Raji (cell line): ENCODE data around the gene GBP1.

Experiments used
- POLR2A ChIP-seq: IDR thresholded peaks from 2 replicates; pipeline ENCODE4 v1.6.1; 2011; ENCODE audit warnings: low read depth, low read length, control low read depth; ENCODE audit not compliant: insufficient read depth

GBP1 gene

DNA sequence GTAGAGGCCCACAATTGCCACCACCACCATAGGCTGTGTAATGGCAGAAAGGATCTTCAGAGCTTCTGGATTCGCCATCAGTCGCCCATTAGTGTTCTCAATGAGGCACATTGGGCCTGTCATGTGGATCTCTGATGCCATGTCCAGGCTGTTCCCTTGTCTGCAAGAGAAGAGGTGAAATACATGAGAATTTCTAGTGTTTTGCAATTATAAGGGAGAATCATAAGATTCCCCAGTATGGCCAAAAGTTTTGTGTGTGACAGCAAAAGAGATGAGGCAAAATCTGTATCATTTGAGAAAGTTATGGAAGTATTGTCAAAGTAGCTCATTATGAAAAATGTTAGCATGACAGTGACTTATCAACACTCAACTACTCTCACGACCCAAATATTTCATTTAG is 1.9 kb downstream of the GBP1 start:
- no peak for TF ChIP-seq POLR2A

DNA sequence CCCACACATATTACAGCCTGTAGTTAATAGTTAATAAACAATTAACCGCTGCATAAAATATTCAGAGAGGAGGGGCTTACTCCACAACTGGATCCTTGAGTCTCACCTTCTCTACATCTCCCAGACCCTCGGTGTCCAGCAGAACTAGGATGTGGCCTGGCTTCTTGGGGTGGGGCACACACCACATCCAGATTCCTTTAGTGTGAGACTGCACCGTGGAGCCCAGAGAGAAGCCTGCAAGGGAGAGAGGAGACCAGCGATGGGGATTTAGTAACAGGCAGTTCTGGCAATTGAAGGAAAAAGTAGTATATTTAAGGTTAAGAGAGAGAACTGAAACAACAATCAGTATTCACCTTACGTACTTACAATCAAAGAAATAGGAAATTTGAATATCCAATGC is 4.9 kb downstream of the GBP1 start:
- no peak for TF ChIP-seq POLR2A

DNA sequence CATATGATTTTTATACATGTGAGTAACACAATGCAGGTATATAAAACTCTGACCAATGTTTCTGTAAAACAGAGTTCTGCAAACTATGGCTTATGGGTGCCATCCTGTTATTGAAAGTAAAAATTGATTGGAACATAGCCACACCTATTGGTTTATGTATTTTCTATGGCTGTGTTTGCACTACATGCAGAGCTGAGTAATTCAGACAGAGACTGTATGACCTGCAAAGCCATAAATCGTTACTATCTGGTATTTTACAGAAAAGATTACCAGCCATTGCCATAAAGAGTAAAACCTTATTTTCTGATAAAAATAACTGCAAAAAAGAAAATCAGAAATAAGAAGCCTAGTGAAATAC is 13.1 kb downstream of the GBP1 start:
- TF ChIP-seq POLR2A: no peak

DNA sequence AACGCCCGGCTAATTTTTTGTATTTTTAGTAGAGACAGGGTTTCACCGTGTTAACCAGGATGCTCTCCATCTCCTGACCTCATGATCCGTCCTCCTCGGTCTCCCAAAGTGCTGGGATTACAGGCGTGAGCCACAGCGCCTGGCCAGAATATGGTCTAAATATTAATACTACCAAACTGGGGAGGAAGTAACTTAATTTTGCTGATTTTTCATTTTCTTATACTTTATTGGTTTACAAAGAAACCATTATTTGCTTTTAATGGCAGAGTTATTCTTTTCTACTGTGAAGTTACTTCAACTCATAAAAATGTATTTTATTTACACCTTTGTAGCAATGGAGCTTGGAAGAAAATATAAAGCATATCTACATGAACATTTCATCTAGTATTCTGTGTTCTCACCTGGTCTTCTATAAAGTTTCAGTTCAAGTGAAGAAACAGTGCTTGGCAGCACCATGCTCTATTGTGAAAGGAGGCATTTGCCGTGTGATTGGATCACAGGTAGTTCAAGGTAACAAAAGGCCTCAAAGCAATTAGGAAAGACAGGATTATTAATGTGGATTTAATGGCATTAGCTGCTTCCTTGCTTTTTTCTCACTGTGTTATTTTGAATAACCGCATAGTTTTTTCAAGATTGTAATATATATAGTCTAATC is 13.6 kb downstream of the GBP1 start:
- TF ChIP-seq POLR2A: no peak

DNA sequence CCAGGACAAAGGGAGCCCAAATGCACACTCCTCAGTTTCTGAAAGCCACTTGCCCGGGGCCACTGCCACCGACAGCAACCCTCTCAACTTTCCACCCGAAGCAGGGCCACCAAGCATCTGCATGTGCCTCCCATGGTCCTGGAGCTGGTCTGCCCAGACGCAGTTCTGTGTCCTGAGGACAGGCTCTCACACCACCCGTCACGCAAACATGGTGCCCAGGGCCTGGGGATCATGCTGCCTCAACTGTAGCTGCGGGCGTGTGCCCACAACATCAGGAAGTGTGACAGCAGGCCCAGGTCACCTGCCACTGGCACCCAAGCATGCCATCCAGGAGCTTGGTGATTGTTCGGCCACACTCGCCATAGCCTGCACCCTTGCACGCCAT is 14.4 kb downstream of the GBP1 start:
- TF ChIP-seq POLR2A: no peak

DNA sequence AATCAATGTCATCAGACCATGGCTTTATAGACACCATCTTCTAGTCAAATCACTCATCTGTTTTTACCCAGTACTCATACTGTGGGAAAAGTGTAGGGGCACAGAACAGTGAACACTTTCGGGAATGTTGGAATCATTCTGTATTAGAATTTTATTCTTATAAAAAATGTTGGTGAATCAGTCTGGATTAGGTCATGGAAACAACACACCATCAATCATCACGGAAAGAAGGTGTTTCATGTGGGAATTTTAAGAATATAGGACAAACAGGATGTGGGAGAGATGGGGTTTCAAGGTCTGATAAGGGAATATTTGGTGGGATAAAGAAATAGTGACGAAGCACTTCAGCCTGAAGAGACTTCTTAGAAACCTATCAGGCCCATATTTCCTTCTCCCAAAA is 17.3 kb downstream of the GBP1 start:
- TF ChIP-seq POLR2A: no peak

DNA sequence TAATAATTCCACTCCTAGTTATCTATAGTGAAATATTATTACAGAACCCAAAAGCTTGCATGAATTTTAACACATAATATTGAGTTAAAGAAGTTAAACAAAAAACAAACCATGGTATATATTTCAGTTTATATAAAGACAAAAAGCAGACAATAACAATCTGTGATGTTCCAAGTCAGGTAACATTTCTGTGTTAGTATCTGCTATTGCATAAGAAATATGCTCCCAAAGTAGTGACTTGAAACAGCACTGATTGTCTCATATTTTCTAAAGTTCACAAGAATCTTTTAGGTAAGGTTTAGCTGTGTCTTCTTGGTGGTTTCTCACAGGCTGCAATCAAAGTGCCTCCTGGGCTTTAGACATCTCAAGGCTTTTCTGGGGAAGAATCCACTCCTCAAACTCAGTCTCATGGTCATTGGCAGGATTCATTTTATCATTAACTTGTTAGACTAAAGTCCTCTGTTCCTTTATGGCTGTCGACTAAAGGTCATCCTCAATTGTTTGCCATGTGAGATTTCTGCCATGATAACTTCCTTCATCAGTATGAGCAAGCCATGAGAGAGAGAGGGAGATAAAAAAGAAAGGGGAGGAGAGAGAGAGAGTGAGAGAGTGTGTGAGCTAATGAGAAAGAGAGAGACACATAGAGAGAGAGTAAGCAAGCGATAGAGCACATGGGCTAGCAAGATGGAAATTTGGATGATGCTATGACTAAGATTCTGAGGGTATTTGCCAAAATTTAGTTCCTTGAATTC is 19.9 kb downstream of the GBP1 start:
- TF ChIP-seq POLR2A: no peak

DNA sequence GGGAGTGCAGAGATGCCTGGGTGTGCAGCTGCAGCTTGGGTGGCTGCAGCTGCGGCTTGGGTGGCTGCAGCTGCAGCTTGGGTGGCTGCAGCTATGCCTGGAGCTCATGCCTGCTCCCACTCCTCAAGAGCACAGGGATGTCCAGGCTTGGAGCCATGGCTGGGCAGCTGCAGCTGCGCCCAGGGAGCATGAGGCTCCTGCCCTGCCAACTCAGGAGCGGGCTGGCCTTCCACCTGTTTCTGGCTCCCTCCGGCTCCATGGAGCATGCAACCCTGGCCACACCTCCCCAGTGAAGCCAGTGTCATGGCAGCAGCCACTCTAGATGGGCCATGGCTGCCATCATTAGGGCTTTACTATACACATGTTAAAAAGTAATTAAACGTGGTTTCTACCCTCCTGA is 21.1 kb downstream of the GBP1 start:
- no peak for TF ChIP-seq POLR2A

DNA sequence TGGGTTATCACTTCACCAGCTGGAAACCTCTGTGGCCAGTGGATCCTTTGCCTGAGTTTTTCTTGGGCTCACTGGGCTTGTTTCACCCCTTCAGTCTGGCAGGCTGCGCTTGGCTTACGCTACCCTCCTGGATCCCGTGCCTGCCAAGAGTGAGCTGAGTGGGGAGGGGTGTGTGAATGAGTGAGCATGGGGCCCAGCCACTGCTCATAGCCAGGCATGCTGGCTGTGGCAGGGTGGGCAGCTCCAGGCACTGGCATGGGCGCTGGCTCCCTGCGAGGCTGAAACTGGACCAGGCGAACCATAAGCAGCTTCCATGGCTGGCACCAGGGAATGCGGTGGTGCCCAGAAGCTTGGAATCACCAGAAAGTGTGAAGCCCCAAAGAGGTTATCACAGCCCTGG is 22.5 kb downstream of the GBP1 start:
- TF ChIP-seq POLR2A: no peak

DNA sequence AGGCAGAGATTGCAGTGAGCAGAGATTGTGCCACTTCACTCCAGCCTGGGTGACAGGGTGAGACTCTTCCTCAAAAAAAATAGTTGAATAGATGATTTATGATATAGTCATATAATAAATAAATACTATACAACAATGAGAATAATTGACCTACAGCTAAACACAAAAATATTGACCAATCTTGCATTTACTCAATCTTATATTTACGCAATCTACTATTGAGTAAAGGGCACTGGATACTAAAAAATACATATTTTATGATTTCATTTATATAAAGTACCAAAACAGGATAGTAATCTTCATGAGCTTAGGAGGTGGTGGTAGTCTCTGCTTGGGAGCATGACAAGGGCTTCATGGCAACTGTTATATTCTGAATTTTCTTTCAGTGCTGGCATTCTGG is 23.3 kb downstream of the GBP1 start:
- TF ChIP-seq POLR2A: no peak

DNA sequence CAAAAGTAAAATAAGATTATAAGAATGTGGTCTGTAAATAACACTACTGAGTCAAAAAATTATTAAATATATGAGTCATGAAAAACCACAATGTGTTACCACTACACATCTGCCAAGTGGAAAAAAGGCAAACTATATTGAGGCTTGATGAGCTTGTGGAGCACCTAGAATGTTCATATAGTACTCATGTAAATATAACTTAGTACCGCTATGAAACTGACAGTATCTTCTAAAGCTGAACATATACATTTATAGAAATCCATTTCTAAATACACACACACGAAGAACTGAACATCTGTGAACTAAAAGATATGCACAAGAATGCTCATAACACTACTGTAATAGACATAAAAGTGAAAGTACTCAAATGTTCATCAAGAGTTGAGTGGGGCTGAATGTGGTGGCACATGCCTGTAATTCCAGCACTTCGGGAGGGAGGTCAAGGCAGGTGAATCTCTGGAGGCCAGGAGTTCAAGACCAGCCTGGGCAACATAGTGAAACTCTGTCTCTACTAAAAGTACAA is 23.8 kb downstream of the GBP1 start:
- no peak for TF ChIP-seq POLR2A

DNA sequence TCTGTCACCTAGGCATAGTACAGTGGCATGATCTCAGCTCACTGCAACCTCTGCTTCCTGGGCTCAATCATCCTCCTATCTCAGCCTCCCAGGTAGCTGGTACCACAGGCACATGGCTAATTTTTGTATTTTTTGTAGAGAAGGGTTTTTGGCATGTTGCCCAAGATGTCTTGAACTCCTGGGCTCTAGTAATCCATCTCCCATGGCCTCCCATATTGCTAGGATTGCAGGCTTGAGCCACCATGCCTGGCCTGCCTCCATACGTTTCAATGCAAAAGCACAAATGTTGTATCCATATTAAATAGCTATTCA is 24.7 kb downstream of the GBP1 start:
- no peak for TF ChIP-seq POLR2A

DNA sequence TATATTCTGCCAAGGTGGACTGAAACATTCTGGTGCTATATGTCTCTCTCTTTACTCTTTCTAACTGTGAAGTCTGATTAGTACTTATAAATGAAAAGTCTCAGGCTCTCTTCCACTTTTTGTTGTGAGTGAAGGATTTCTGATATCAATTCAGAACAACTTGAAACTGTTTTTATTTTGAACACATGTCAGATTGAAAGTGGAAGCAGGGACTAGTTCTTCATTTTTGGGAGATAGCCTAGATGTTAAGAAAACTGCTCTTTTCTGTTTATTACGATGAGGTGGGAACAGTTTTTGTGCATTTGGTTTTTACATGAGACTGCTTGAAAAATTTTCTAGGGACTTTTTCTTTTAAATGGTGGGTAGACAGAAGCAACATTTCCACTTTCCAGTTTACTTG is 27.8 kb downstream of the GBP1 start:
- TF ChIP-seq POLR2A: no peak

DNA sequence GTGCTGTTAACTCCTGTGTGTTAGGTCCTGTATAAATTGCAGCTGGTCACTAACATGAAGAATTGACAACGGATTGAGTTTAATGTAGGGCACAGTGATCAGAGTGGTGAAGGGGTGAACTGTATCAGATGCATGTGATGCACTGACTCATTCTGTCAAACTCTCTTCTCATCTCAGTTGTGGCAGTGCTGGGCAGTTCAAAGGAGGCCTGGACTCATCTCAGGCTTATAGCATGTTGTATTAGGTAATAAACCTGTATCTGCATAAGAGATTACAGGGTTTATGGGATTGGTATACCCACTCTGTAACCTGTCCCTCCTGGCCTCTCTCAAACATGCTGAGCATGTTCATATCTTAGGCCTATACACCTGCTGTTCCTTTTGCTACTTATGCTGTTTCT is 29.9 kb downstream of the GBP1 start:
- TF ChIP-seq POLR2A: no peak

DNA sequence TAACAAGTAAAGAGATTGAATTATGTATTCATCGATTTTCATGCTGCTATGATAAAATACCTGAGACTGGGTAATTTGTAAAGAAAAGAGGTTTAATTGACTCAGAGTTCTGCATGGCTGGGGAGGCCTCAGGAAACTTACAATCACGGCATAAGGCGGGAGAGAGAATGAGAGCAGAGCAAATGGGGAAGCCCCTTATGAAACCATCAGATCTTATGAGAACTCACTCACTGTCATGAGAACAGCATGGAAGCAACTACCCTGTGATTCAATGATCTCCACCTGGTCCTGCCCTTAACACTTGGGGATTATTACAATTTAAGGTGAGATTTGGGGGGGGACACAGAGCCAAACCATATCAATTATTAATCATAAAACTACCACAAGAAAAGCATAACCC is 39.1 kb downstream of the GBP1 start:
- no peak for TF ChIP-seq POLR2A

DNA sequence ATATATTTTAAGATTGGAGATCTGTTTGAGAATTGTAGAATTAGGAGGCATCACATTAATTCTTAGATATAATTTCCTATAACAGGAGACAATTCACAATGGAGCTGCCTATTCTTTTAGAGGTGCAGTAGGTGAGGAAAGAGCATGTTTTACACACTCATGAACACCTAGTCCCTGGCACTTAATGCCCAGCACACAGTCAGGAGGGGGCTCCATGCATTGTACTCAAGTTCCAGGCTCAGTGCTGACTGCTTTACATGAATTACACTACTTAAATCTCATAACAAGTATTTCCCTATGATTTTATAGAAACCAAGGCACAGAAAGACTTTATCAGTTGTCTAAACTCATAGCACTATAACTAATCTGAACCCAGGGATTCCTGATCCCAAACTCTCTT is 42.0 kb downstream of the GBP1 start:
- no peak for TF ChIP-seq POLR2A

DNA sequence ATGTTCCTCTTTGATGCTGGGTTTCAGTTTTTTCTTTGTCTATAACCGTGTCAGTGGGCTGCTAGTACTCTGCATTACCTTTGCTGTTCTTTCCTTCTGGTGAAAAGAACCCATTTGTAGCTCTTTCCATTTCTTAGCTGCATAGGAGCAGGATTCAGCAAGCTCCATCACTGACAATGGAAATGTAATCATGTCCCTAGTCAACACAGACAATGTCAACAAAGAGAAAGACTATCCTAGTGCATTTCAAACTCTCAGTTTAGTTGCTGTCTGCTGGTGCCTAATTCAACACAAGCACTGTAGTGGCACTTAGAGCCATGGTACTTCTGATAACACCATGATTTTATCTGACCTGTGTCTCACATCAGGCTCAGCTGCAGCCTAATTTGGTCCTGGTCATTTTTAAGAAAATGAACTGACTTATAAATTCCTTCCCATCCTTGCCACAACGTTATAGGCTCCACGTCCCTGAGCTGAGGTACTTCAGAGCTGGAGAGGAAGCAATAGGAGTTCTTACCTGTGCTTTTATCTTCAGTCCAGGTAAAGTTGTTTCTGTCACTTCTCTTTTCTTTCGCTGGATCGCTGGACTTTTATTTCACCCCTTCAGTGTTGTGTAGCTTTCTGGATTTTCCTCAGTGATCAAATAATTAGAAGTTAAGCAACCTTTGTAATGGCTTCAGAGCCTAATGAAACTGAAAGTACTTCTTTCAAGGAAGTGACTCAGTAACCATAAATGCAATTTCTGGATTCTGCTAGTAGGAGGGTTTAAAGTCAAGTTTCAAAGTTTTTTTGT is 42.6 kb downstream of the GBP1 start, which contains the start of gene GBP3:
Gene GBP3, minus strand, starts transcription at position 700 of the 793 bp plus-strand sequence. CDS start 2,145 bp downstream, outside the sequence.
- TF ChIP-seq POLR2A: no peak

DNA sequence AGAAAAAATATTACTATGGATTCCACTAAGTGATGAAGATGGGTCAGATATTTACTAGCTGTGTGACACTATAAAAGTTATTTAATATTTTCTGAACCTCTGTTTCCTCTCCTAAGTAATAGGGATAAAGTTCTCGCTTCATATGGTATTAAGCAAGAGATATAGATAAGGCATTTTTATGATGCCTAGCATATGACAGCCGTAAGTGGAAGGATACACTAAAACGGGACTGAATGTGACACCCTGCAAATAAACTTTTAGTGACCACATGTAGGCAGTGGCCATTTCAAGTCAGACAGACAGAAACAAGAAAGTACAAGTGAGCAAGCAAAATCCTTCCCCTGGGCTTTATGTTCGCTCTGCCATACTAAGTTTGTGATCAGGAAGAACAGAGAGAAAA is 56.5 kb downstream of the GBP1 start:
- TF ChIP-seq POLR2A: no peak
